Esophagus squamous epithelium (tissue), 5 donors: ENCODE results near the gene SCN9A. TPM values are rescaled to one million over a fixed set of nuclear protein-coding genes. Genes with fewer than 3 reads are reported as not detected.

Experiments
- DNase-seq: peaks from one replicate; lab custom pipeline; 2025; lab: John Stamatoyannopoulos, UW
- H3K27ac ChIP-seq, 4 donors: fragments of 200-600 bp; sonication (generic); one replicate each; pipeline ENCODE4 v1.5.1; 2016 to 2019; ENCODE audit warnings: mild to moderate bottlenecking in 1 of 4
- H3K27me3 ChIP-seq, 4 donors: fragments of 200-600 bp; sonication (generic); 1 replicate in 3 of 4; 2 replicates in 1 of 4; pipeline versions ENCODE4 v1.5.1 to v1.6.0; 2017 to 2021; ENCODE audit warnings: antibody characterized with exemption in 1 of 4
- H3K36me3 ChIP-seq, 3 donors: fragments of 200-600 bp; sonication (generic); one replicate each; pipeline ENCODE4 v1.5.1; 2016 to 2019
- H3K4me1 ChIP-seq, 3 donors: fragments of 200-600 bp; sonication (generic); one replicate each; pipeline ENCODE4 v1.5.1; 2017 to 2019
- H3K4me3 ChIP-seq, 4 donors: fragments of 200-600 bp; sonication (generic); 1 replicate in 3 of 4; 2 replicates in 1 of 4; pipeline ENCODE4 v1.5.1; 2016 to 2019; ENCODE audit warnings: mild to moderate bottlenecking in 2 of 4, moderate library complexity in 1 of 4
- H3K9me3 ChIP-seq, 3 donors: fragments of 200-600 bp; sonication (generic); one replicate each; pipeline ENCODE4 v1.5.1; 2016 to 2019
- POLR2A ChIP-seq, 4 donors: fragments of 450-650 bp; IDR thresholded peaks; one replicate each; pipeline ENCODE4 v1.6.1; 2017; ENCODE audit warnings: antibody characterized with exemption in 4 of 4, mild to moderate bottlenecking in 4 of 4, moderate library complexity in 3 of 4
- WGBS, 2 donors: methylation state at CpG; one replicate each; pipeline ENCODE4 v1.1.5; 2018; 5-methylcytosine and 5-hydroxymethylcytosine counted together
- intact Hi-C: fragments of 100-400 bp; cut with DNase I; formaldehyde crosslinking; loops from one replicate; pipeline ENCODE4 v1.15.0; 2022
- total RNA-seq, 4 donors: library from RNA; depleted of rRNA; stranded (reverse); fragments of >200 nt; gene quantifications; one replicate each; pipeline ENCODE4 v1.1.0, GENCODE V29; 2016
- TF ChIP-seq, protein P1 (sequence below), 6 experiments: fragments of 450-650 bp in 4 of 6; fragments of 200-600 bp in 2 of 6; sonication (generic) in 2 of 6; IDR thresholded peaks; one replicate each; pipeline ENCODE4 v1.5.1; 2016 to 2019; ENCODE audit warnings: antibody characterized with exemption in 6 of 6, mild to moderate bottlenecking in 4 of 6, moderate library complexity in 4 of 6
- donor health status: DM: yes; HTN: yes; CAD: no.

The SCN9A gene
- total RNA-seq, 4 donors from 2014 or later = 0.13 to 1.9 (median 0.77) TPM

DNA sequence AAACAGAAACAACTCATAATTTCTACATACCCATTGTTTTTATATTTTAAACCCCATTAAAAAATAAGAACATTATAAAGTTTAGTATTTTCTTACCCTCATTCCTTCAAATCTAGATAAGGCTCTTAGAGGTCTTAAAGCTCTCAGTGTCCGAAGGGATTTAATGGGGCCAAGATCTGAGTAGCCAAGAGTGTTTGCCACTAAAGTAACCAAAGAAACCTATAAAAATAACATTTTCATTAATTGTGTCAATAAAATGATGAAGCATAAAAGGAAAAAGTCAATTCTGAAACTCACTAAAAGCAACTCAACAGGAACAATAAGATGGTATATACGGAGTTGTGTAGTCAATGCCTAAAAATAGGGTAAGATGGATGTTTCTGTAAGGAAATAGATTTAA is 142.5 kb downstream of the SCN9A start:
- no peaks in the 10 kb centered on the region for H3K9me3 ChIP-seq
- 79 to 81% methylated on average over 2 of the region's 2 CpGs for WGBS, 2 donors
- H3K4me1 ChIP-seq = no peaks in the 10 kb centered on the region
- no peak overlapping the region for H3K4me3 ChIP-seq
- DNase-seq = no peak
- H3K27me3 ChIP-seq = no peaks in the 10 kb centered on the region
- no peaks in the 10 kb centered on the region for H3K36me3 ChIP-seq
- TF ChIP-seq, protein P1, sequence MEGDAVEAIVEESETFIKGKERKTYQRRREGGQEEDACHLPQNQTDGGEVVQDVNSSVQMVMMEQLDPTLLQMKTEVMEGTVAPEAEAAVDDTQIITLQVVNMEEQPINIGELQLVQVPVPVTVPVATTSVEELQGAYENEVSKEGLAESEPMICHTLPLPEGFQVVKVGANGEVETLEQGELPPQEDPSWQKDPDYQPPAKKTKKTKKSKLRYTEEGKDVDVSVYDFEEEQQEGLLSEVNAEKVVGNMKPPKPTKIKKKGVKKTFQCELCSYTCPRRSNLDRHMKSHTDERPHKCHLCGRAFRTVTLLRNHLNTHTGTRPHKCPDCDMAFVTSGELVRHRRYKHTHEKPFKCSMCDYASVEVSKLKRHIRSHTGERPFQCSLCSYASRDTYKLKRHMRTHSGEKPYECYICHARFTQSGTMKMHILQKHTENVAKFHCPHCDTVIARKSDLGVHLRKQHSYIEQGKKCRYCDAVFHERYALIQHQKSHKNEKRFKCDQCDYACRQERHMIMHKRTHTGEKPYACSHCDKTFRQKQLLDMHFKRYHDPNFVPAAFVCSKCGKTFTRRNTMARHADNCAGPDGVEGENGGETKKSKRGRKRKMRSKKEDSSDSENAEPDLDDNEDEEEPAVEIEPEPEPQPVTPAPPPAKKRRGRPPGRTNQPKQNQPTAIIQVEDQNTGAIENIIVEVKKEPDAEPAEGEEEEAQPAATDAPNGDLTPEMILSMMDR (IDR thresholded peaks at IDR 0.05) = no peak
- no peak for TF ChIP-seq POLR2A (IDR thresholded peaks at IDR 0.05)
- H3K27ac ChIP-seq = no peak overlapping the region
- intact Hi-C loops = no loop called here

GRCh38 chr2:166230724-166231070 is 145.0 kb downstream of the SCN9A start:
- intact Hi-C loops = no loop called here
- H3K27ac ChIP-seq = no peak overlapping the region
- H3K27me3 ChIP-seq = no peaks in the 10 kb centered on the region
- 54 to 63% methylated on average over 2 of the region's 2 CpGs for WGBS, 2 donors
- no peaks in the 10 kb centered on the region for H3K9me3 ChIP-seq
- no peak for DNase-seq
- no peaks in the 10 kb centered on the region for H3K4me1 ChIP-seq
- no peaks in the 10 kb centered on the region for H3K36me3 ChIP-seq
- TF ChIP-seq, protein P1 (IDR thresholded peaks at IDR 0.05) = no peak
- no peak for TF ChIP-seq POLR2A (IDR thresholded peaks at IDR 0.05)
- H3K4me3 ChIP-seq = no peak overlapping the region

- Histone ChIP-seq H3K4me1 (no peaks in the 10 kb centered on the region), H3K27ac (no peak overlapping the region), H3K4me3 (no peak overlapping the region), H3K36me3 (no peaks in the 10 kb centered on the region), H3K9me3 (no peaks in the 10 kb centered on the region), H3K27me3 (no peaks in the 10 kb centered on the region)
- DNase-seq = no peak
- intact Hi-C loops = no loop called here
- TF ChIP-seq POLR2A (IDR thresholded peaks at IDR 0.05) = no peak
- TF ChIP-seq, protein P1 (IDR thresholded peaks at IDR 0.05) = no peak
- WGBS, 2 donors = 63 to 64% methylated on average over 4 of the region's 4 CpGs
Measured at GRCh38 chr2:166230024-166230723, 145.6 kb downstream of the SCN9A start.

DNA sequence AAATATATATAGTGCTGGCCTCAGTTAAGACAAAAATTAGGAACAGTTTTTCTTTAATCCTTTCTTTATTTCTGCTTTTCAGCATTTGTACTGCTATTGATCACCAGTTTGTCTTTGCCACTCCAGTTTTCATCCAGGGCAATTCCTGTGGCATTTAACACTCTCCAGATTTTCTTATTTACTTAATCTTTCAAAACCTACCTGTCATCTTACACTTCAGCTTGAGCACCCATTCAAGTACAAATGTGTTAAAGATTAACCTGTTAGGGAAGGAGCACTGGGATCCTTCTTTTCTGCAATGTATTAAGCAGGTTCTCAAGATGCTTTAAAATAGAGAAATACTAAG is 146.1 kb downstream of the SCN9A start:
- intact Hi-C loops = no loop called here
- Histone ChIP-seq H3K4me3 (no peak overlapping the region), H3K27me3 (no peaks in the 10 kb centered on the region), H3K27ac (no peak overlapping the region), H3K9me3 (no peaks in the 10 kb centered on the region), H3K4me1 (no peaks in the 10 kb centered on the region), H3K36me3 (no peaks in the 10 kb centered on the region)
- TF ChIP-seq, protein P1 (IDR thresholded peaks at IDR 0.05) = no peak
- TF ChIP-seq POLR2A (IDR thresholded peaks at IDR 0.05) = no peak
- no peak for DNase-seq

DNA sequence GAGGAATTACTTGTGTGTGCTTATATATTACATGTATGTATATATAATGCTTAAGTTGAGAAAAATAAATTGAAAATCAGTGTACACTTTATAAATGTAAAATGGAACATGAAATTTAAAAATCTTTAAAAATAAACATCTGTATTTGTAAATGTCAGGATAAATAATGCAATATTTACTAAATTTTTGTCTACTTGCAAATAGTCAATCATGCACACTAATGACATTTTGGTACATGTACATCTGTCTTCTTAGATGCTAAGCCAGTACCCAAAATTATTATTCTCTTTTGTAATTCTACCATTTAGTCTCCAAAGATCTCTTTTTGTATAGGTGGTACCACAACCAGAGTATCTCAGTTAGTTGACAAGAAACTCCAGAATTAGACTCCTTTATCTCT is 151.5 kb downstream of the SCN9A start:
- intact Hi-C loops = no loop called here
- TF ChIP-seq, protein P1 (IDR thresholded peaks at IDR 0.05) = no peak
- TF ChIP-seq POLR2A (IDR thresholded peaks at IDR 0.05) = no peak
- no peaks in the 10 kb centered on the region for H3K36me3 ChIP-seq

More for the DNA sequence above, 151.5 kb downstream of the SCN9A start:
- no peaks in the 10 kb centered on the region for H3K4me1 ChIP-seq
- H3K4me3 ChIP-seq = no peak overlapping the region
- no peaks in the 10 kb centered on the region for H3K27me3 ChIP-seq
- no peaks in the 10 kb centered on the region for H3K9me3 ChIP-seq
- H3K27ac ChIP-seq = no peak overlapping the region
- no peak for DNase-seq
